Brain microvascular endothelial cell (primary cell): ENCODE measurements around the gene GPS2.

Source experiments
- DNase-seq: peaks from one replicate; pipeline ENCODE4 v3.0.0-alpha.2; 2020
- H3K27ac ChIP-seq: fragments of 250-450 bp; sonication (Bioruptor Pico); 2 replicates; pipeline ENCODE4 v1.5.1; 2020; ENCODE audit warnings: mild to moderate bottlenecking, moderate library complexity
- H3K27me3 ChIP-seq: fragments of 250-450 bp; sonication (Bioruptor Pico); replicated peaks from 2 replicates; pipeline ENCODE4 v1.5.1; 2020; ENCODE audit warnings: mild to moderate bottlenecking
- H3K36me3 ChIP-seq: fragments of 250-450 bp; sonication (Bioruptor Pico); replicated peaks from 2 replicates; pipeline ENCODE4 v1.5.1; 2020; ENCODE audit warnings: mild to moderate bottlenecking
- H3K4me3 ChIP-seq: 2 replicates; pipeline ENCODE4 v1.5.1; 2011; ENCODE audit warnings: low read depth, mild to moderate bottlenecking, control low read depth, low read length, moderate library complexity
- CTCF ChIP-seq: IDR thresholded peaks from 2 replicates; pipeline ENCODE4 v1.5.1; 2011; ENCODE audit warnings: low read depth, mild to moderate bottlenecking, moderate library complexity, low read length, control low read depth, inconsistent platforms; ENCODE audit errors: missing control alignments
- in situ Hi-C: cut with HindIII; loops from 2 replicates; pipeline ENCODE4 v1.10.0; 2017; ENCODE audit warnings: low sequenced_read_pairs, low pct_ligation_motif_present

The GPS2 gene

DNA sequence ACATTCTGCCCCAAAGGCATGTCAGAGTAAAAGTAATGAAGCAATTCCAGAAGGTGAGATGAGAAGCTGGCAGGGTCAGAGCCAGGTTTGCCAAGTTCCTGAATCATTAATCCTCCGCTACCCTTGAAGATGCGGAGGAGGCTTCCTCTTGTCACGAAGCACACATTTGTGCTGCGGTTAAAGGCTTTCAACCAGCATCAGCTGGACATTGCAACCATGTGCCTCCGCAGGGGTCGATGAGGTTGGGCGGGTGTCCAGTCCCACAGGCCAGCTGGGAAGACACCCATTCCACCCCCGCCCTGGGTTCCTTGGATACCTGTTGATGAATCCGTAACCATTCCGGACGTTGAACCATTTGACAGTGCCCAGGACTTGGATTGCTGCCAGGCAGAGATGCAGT is 22.0 kb downstream of the GPS2 start:
- H3K27ac ChIP-seq = no peak overlapping the region
- in situ Hi-C loops = no loop called here
- no peak for DNase-seq
- H3K27me3 ChIP-seq = peaks cover 53% of the 10 kb centered on the region
- TF ChIP-seq CTCF = no peak
- H3K36me3 ChIP-seq = no peaks in the 10 kb centered on the region
- H3K4me3 ChIP-seq = no peak overlapping the region

GRCh38 chr17:7292729-7293128 is 22.4 kb downstream of the GPS2 start:
- no peak for TF ChIP-seq CTCF
- peaks cover 58% of the 10 kb centered on the region for H3K27me3 ChIP-seq
- H3K4me3 ChIP-seq = no peak overlapping the region
- in situ Hi-C loops = no loop called here
- H3K36me3 ChIP-seq = no peaks in the 10 kb centered on the region
- no peak for DNase-seq
- H3K27ac ChIP-seq = no peak overlapping the region

GRCh38 chr17:7292194-7292593 is 23.0 kb downstream of the GPS2 start:
- no peak for DNase-seq
- H3K27ac ChIP-seq = no peak overlapping the region
- H3K36me3 ChIP-seq = no peaks in the 10 kb centered on the region
- TF ChIP-seq CTCF = no peak
- H3K27me3 ChIP-seq = peaks cover 60% of the 10 kb centered on the region
- in situ Hi-C loops = no loop called here
- no peak overlapping the region for H3K4me3 ChIP-seq

- Histone ChIP-seq H3K36me3 (no peaks in the 10 kb centered on the region), H3K27me3 (peaks cover 60% of the 10 kb centered on the region), H3K4me3 (no peak overlapping the region), H3K27ac (no peak overlapping the region)
- in situ Hi-C loops = no loop called here
- DNase-seq = no peak
- no peak for TF ChIP-seq CTCF
Measured at GRCh38 chr17:7290685-7291084, 24.5 kb downstream of the GPS2 start.

- in situ Hi-C loops = no loop called here
- TF ChIP-seq CTCF = no peak
- peaks cover 57% of the 10 kb centered on the region for H3K27me3 ChIP-seq
- DNase-seq = no peak
- H3K4me3 ChIP-seq = no peak overlapping the region
- H3K36me3 ChIP-seq = no peaks in the 10 kb centered on the region
- H3K27ac ChIP-seq = no peak overlapping the region
Measured at GRCh38 chr17:7290166-7290565, 25.0 kb downstream of the GPS2 start.

DNA sequence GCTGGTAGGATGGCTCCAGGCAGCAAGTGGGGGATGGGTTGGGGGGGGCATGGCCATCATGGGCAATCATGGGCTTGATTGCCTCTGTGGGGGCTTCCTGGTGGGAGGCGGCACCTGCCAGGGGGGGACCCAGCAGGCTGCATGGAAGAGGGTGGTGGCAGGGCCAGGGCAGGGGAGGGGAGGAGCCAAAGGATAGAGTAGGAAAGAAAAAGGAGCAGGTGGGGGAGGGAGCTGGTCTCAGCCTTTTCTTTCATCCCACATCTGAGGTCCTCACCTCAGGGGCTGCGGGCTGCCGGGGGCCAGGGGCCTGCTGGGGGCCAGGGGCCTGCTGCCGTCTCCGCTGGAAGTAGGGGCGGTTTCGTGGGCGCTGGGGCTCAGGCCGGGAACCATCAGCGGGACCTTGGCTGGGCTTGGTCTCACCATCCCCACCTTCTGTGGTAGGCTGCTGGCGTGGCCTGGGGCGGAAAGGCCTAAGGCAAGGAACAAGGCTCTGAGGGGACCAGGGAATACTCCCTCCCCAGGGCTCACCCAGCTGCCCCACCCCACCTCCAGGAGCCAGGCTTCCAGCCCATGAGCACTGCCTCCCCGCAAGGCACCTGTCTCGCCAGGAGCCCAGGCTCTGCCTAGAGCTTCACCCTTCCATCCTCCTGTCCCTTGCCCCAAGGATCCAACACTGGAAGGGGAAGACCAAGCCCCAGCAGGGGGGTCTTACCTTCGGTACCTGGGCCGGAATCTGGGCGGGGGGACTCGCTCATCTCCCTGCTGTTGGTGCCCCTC is 25.7 kb downstream of the GPS2 start:
- DNase-seq = no peak
- no peak overlapping the region for H3K4me3 ChIP-seq
- no peak for TF ChIP-seq CTCF
- peaks cover 52% of the 10 kb centered on the region for H3K27me3 ChIP-seq
- in situ Hi-C loops = no loop called here
- no peak overlapping the region for H3K27ac ChIP-seq
- no peaks in the 10 kb centered on the region for H3K36me3 ChIP-seq
